ENCODE measurements around the gene ARMH1.

GRCh38 chr1:44723064-44723463 lies 48.5 kb downstream of the ARMH1 start:
- TF ChIP-seq EP300 (IDR thresholded peaks at IDR 0.05) (no peak), CTCF (IDR thresholded peaks at IDR 0.05) (no peak), POLR2A (IDR thresholded peaks at IDR 0.05) (no peak)
